ENCODE measurements around the gene COPG1.
"Not testable (repeated sequence)": the region's sequence is repeated elsewhere in the genome, so short reads cannot be mapped to it uniquely, and the experiment has no call there.

The COPG1 gene

GRCh38 chr3:129245141-129245540 is 4.3 kb upstream of the COPG1 start:
- no peak for TF ChIP-seq CTCF (IDR thresholded peaks at IDR 0.05)
- peaks cover 10% of the 10 kb centered on the region for H3K36me3 ChIP-seq
- H3K27me3 ChIP-seq: no peaks in the 10 kb centered on the region
- H3K4me3 ChIP-seq (ENCODE audit: low read depth in 1 of 2, low read length in 1 of 2): no peak overlapping the region
- H3K27ac ChIP-seq: peak overlapping the region; percentile 81
- H3K4me1 ChIP-seq (ENCODE audit: control insufficient read depth in 1 of 2, insufficient read depth in 1 of 2, low read depth in 1 of 2, low read length in 1 of 2): peaks cover 33 to 39% of the 10 kb centered on the region in 2 experiments
- H3K9me3 ChIP-seq: no peaks in the 10 kb centered on the region

GRCh38 chr3:129245641-129246306 is 3.6 kb upstream of the COPG1 start:
- H3K27me3 ChIP-seq, H3K9me3 ChIP-seq, H3K36me3 ChIP-seq: not testable (repeated sequence)
- peaks cover 32 to 39% of the 10 kb centered on the region in 2 experiments for H3K4me1 ChIP-seq (ENCODE audit: control insufficient read depth in 1 of 2, insufficient read depth in 1 of 2, low read depth in 1 of 2, low read length in 1 of 2)
- H3K4me3 ChIP-seq (ENCODE audit: low read depth in 1 of 2, low read length in 1 of 2): peak overlapping the region in 1 of 2 experiments; percentile 31
- peak; percentile 100 for TF ChIP-seq CTCF (IDR thresholded peaks at IDR 0.05)
- H3K27ac ChIP-seq: peak overlapping the region; percentile 81

- Histone ChIP-seq H3K9me3 (no peaks in the 10 kb centered on the region), H3K27me3 (no peaks in the 10 kb centered on the region), H3K4me3 (ENCODE audit: low read depth in 1 of 2, low read length in 1 of 2) (no peak overlapping the region), H3K36me3 (peaks cover 10% of the 10 kb centered on the region), H3K4me1 (ENCODE audit: control insufficient read depth in 1 of 2, insufficient read depth in 1 of 2, low read depth in 1 of 2, low read length in 1 of 2) (peaks cover 30 to 36% of the 10 kb centered on the region in 2 experiments), H3K27ac (peak overlapping the region; percentile 36)
- TF ChIP-seq CTCF (IDR thresholded peaks at IDR 0.05): no peak
These were observed 2.8 kb upstream of the COPG1 start for GRCh38 chr3:129246636-129247035.

- Histone ChIP-seq H3K4me1 (ENCODE audit: control insufficient read depth in 1 of 2, insufficient read depth in 1 of 2, low read depth in 1 of 2, low read length in 1 of 2) (peaks cover 30 to 36% of the 10 kb centered on the region in 2 experiments), H3K4me3 (ENCODE audit: low read depth in 1 of 2, low read length in 1 of 2) (peak overlapping the region; percentile 98 to 99), H3K27me3 (no peaks in the 10 kb centered on the region), H3K36me3 (peaks cover 21% of the 10 kb centered on the region), H3K27ac (peak overlapping the region; percentile 90), H3K9me3 (no peaks in the 10 kb centered on the region)
- TF ChIP-seq CTCF (IDR thresholded peaks at IDR 0.05): no peak
These were observed 973 bp upstream of the COPG1 start for GRCh38 chr3:129248286-129248979.

GRCh38 chr3:129252748-129253147 is 3.3 kb downstream of the COPG1 start:
- peaks cover 21 to 22% of the 10 kb centered on the region in 2 experiments for H3K4me1 ChIP-seq (ENCODE audit: control insufficient read depth in 1 of 2, insufficient read depth in 1 of 2, low read depth in 1 of 2, low read length in 1 of 2)
- TF ChIP-seq CTCF (IDR thresholded peaks at IDR 0.05): no peak

More at GRCh38 chr3:129252748-129253147, 3.3 kb downstream of the COPG1 start:
- Histone ChIP-seq H3K27ac (no peak overlapping the region), H3K27me3 (no peaks in the 10 kb centered on the region), H3K36me3 (peaks cover 63% of the 10 kb centered on the region), H3K4me3 (ENCODE audit: low read depth in 1 of 2, low read length in 1 of 2) (no peak overlapping the region), H3K9me3 (no peaks in the 10 kb centered on the region)
